CD4-positive, alpha-beta T cell (primary cell): ENCODE measurements around the gene VWA3B. TPM values are rescaled to one million over a fixed set of nuclear protein-coding genes. Genes with fewer than 3 reads are reported as not detected.

Source experiments
- ATAC-seq: fragments of 200-7000 bp; cut with Tn5 transposase; one replicate; pipeline ENCODE4 v1.10.0; 2022; ENCODE audit warnings: mild to moderate bottlenecking; ENCODE audit not compliant: poor library complexity
- CTCF ChIA-PET: fragments of 350-600 bp; sonication (Branson Sonifier 250); formaldehyde crosslinking; loops from one replicate; lab custom pipeline; 2021; ENCODE audit warnings: antibody characterized with exemption, inconsistent platforms; lab: Charles Lee
- POLR2A ChIA-PET: fragments of 350-600 bp; sonication (Branson Sonifier 250); formaldehyde crosslinking; loops from one replicate; lab custom pipeline; 2021; ENCODE audit warnings: antibody characterized with exemption, inconsistent platforms; lab: Charles Lee
- DNase-seq, 14 experiments: peaks; one replicate each; pipeline ENCODE4 v3.0.0-alpha.2; 2013 to 2020; ENCODE audit warnings: mixed read lengths in 2 of 14
- H3K27ac ChIP-seq, 2 donors: one replicate each; pipeline versions ENCODE4 v1.5.1 to v1.7.0; 2013; ENCODE audit warnings: low read length in 2 of 2, low read depth in 1 of 2, mild to moderate bottlenecking in 1 of 2
- H3K27me3 ChIP-seq, 2 experiments: 1 replicate in 1 of 2; 2 replicates in 1 of 2; pipeline versions ENCODE4 v1.6.1 to v1.7.0; 2013; ENCODE audit warnings: low read length in 2 of 2, control low read depth in 1 of 2, mild to moderate bottlenecking in 1 of 2, moderate library complexity in 1 of 2; ENCODE audit not compliant: insufficient read depth in 2 of 2, control insufficient read depth in 1 of 2
- H3K36me3 ChIP-seq: one replicate; pipeline ENCODE4 v1.6.1; 2013; ENCODE audit warnings: low read length, control low read depth; ENCODE audit not compliant: insufficient read depth
- H3K4me1 ChIP-seq: one replicate; pipeline ENCODE4 v1.6.1; 2013; ENCODE audit warnings: low read length, control low read depth; ENCODE audit not compliant: insufficient read depth
- H3K4me3 ChIP-seq: one replicate; pipeline ENCODE4 v1.5.1; 2013; ENCODE audit warnings: mild to moderate bottlenecking, low read length, moderate library complexity
- H3K9me3 ChIP-seq, 2 experiments: 1 replicate in 1 of 2; 2 replicates in 1 of 2; pipeline versions ENCODE4 v1.6.1 to v1.7.0; 2013; ENCODE audit warnings: low read length in 2 of 2, mild to moderate bottlenecking in 2 of 2, control low read depth in 1 of 2, moderate library complexity in 1 of 2; ENCODE audit not compliant: control insufficient read depth in 1 of 2, insufficient read depth in 1 of 2
- H3K27ac Mint-ChIP-seq: one replicate; pipeline ENCODE4 v1.8.0; 2020; ENCODE audit warnings: mixed read lengths
- H3K27me3 Mint-ChIP-seq: one replicate; pipeline ENCODE4 v1.8.0; 2021; ENCODE audit warnings: mixed read lengths
- H3K36me3 Mint-ChIP-seq: one replicate; pipeline ENCODE4 v1.8.0; 2021; ENCODE audit warnings: low read depth, mixed read lengths
- H3K4me1 Mint-ChIP-seq: one replicate; pipeline ENCODE4 v1.8.0; 2021; ENCODE audit warnings: low read depth, mixed read lengths
- H3K4me3 Mint-ChIP-seq: one replicate; pipeline ENCODE4 v1.8.0; 2020; ENCODE audit warnings: mild to moderate bottlenecking, mixed read lengths
- H3K9me3 Mint-ChIP-seq: one replicate; pipeline ENCODE4 v1.8.0; 2020; ENCODE audit warnings: mixed read lengths
- CTCF ChIP-seq: fragments of 200-600 bp; IDR thresholded peaks from one replicate; pipeline ENCODE4 v1.8.0; 2022; ENCODE audit warnings: antibody characterized with exemption, mild to moderate bottlenecking
- intact Hi-C, 2 experiments: fragments of 100-400 bp; cut with DNase I in 1 of 2; cut with micrococcal nuclease in 1 of 2; formaldehyde crosslinking; loops; one replicate each; pipeline versions ENCODE4 v1.15.1 to v1.9.0; 2023 to 2025; cut with DNase I, micrococcal nuclease
- total RNA-seq, 174 experiments: library from RNA in 2 of 174; stranded (reverse) in 2 of 174; gene quantifications; one replicate each; pipeline ENCODE4 v1.2.3 and lab custom pipeline; 2021 to 2026

VWA3B gene
- total RNA-seq, 2 experiments from 2014 or later: not detected

- peaks cover 60% of the 10 kb centered on the region for H3K27me3 Mint-ChIP-seq
- intact Hi-C loops: no loop called here
- H3K27ac ChIP-seq: no peak overlapping the region
- H3K4me1 ChIP-seq: peaks cover 13% of the 10 kb centered on the region
- no peak for ATAC-seq
- H3K4me3 ChIP-seq: no peak overlapping the region
- TF ChIP-seq CTCF: no peak
- H3K4me3 Mint-ChIP-seq: no peak overlapping the region
- ChIA-PET CTCF (no interaction called here), POLR2A (no interaction called here)
- H3K9me3 Mint-ChIP-seq: no peaks in the 10 kb centered on the region
- peaks cover 0 to 12% of the 10 kb centered on the region in 2 experiments for H3K9me3 ChIP-seq
- H3K27me3 ChIP-seq: peaks cover 34 to 50% of the 10 kb centered on the region in 2 experiments
- peak in 3 of 14 experiments; percentile 11 to 40 (median 39) for DNase-seq
- no peaks in the 10 kb centered on the region for H3K36me3 ChIP-seq
- H3K36me3 Mint-ChIP-seq: no peaks in the 10 kb centered on the region
- H3K4me1 Mint-ChIP-seq: peaks cover 7% of the 10 kb centered on the region
- no peak overlapping the region for H3K27ac Mint-ChIP-seq
Measured at GRCh38 chr2:98088261-98088660, 1.3 kb downstream of the VWA3B start.

GRCh38 chr2:98089941-98090340 is 3.0 kb downstream of the VWA3B start:
- no peak overlapping the region for H3K4me3 Mint-ChIP-seq
- Histone ChIP-seq H3K4me1 (peaks cover 13% of the 10 kb centered on the region), H3K27ac (no peak overlapping the region), H3K4me3 (no peak overlapping the region), H3K27me3 (peaks cover 27 to 40% of the 10 kb centered on the region in 2 experiments), H3K36me3 (no peaks in the 10 kb centered on the region), H3K9me3 (peaks cover 0 to 12% of the 10 kb centered on the region in 2 experiments)
- H3K27me3 Mint-ChIP-seq: peaks cover 47% of the 10 kb centered on the region
- peaks cover 7% of the 10 kb centered on the region for H3K4me1 Mint-ChIP-seq
- ChIA-PET CTCF (no interaction called here), POLR2A (no interaction called here)
- no peak for DNase-seq
- TF ChIP-seq CTCF: no peak
- no peaks in the 10 kb centered on the region for H3K36me3 Mint-ChIP-seq
- no peak overlapping the region for H3K27ac Mint-ChIP-seq
- intact Hi-C loops: no loop called here
- peaks cover 2% of the 10 kb centered on the region for H3K9me3 Mint-ChIP-seq
- ATAC-seq: no peak

- ChIA-PET CTCF (no interaction called here), POLR2A (interaction anchor here (0.6 kb wide), 1 partner anchor 14 kb away, joined by 3 read pairs; no protein-coding TSS in a partner anchor)
- no peak overlapping the region for H3K4me3 Mint-ChIP-seq
- H3K27me3 Mint-ChIP-seq: peaks cover 37% of the 10 kb centered on the region
- intact Hi-C loops: no loop called here
- Histone ChIP-seq H3K4me1 (peaks cover 13% of the 10 kb centered on the region), H3K36me3 (no peaks in the 10 kb centered on the region), H3K9me3 (peaks cover 0 to 12% of the 10 kb centered on the region in 2 experiments), H3K4me3 (no peak overlapping the region), H3K27me3 (peaks cover 22 to 30% of the 10 kb centered on the region in 2 experiments), H3K27ac (no peak overlapping the region)
- DNase-seq: no peak
- peaks cover 5% of the 10 kb centered on the region for H3K9me3 Mint-ChIP-seq
- H3K4me1 Mint-ChIP-seq: peaks cover 7% of the 10 kb centered on the region
- no peak for ATAC-seq
- no peaks in the 10 kb centered on the region for H3K36me3 Mint-ChIP-seq
- no peak overlapping the region for H3K27ac Mint-ChIP-seq
- no peak for TF ChIP-seq CTCF
Measured at GRCh38 chr2:98090951-98091350, 4.0 kb downstream of the VWA3B start.
